ENCODE measurements around the gene PRCC. TPM values are rescaled to one million over a fixed set of nuclear protein-coding genes. Genes with fewer than 3 reads are reported as not detected.
A peak's percentile ranks its signal among the peaks of the same experiment; 100 is the strongest.

The PRCC gene
- total RNA-seq, 1 donor from 2014 or later: 75.5 TPM

DNA sequence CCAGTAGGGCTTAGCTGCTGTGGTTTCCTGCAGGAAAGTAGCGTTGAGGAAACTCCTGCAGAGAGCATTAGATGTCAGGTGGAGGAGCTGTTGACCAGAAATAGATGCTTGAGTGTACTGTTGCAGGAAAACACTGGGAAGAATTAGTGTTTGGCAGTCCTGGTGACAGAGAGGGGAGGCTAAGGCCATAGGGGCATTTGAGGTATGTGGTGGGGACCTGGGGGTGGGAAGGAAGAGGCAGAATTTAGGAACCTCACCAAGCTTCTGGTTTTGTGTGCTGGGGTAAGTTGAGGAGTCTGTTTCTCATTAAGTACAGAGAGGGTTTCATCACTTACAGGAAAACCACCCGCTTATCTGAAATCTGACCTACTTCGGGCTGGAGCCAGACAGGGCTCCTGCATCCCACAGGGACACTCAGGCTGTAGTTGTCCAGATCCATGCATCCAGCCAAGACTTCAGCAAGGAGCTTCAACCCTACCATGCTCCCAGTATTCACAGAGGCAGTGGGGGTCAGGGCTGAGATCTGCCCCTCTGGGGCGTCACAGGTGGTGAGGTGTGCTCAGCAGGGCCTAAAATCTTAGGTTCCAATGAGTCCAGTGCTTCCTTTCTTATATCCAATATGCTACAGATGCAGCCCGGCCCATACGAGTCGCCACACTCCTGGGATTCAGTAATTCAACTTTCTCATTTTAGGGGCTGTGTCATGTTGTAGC, 34.2 kb downstream of the PRCC start:
- no peak overlapping the region for H3K4me3 Mint-ChIP-seq (ENCODE audit: unreplicated experiment)
- TF ChIP-seq, protein P1, sequence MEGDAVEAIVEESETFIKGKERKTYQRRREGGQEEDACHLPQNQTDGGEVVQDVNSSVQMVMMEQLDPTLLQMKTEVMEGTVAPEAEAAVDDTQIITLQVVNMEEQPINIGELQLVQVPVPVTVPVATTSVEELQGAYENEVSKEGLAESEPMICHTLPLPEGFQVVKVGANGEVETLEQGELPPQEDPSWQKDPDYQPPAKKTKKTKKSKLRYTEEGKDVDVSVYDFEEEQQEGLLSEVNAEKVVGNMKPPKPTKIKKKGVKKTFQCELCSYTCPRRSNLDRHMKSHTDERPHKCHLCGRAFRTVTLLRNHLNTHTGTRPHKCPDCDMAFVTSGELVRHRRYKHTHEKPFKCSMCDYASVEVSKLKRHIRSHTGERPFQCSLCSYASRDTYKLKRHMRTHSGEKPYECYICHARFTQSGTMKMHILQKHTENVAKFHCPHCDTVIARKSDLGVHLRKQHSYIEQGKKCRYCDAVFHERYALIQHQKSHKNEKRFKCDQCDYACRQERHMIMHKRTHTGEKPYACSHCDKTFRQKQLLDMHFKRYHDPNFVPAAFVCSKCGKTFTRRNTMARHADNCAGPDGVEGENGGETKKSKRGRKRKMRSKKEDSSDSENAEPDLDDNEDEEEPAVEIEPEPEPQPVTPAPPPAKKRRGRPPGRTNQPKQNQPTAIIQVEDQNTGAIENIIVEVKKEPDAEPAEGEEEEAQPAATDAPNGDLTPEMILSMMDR (IDR thresholded peaks at IDR 0.05; ENCODE audit: insufficient read depth, low read depth, low read length): no peak
- TF ChIP-seq EZH2 (IDR thresholded peaks at IDR 0.05; ENCODE audit: insufficient read depth, low read length): no peak
- no peaks in the 10 kb centered on the region for H3K79me2 ChIP-seq (ENCODE audit: insufficient read depth, low read length)
- peaks cover 28% of the 10 kb centered on the region for H3K4me1 Mint-ChIP-seq (ENCODE audit: low read depth, unreplicated experiment)
- no peak overlapping the region for H3K9ac ChIP-seq (ENCODE audit: low read length)
- DNase-seq (ENCODE audit: low read depth) (peak; percentile 90), FAIRE-seq (no peak)
- no peak overlapping the region for H3K27ac ChIP-seq (ENCODE audit: low read depth, low read length)
- no peak overlapping the region for H3K4me3 ChIP-seq (ENCODE audit: insufficient read depth, low read depth, low read length)
- peaks cover 56% of the 10 kb centered on the region for H4K20me1 ChIP-seq (ENCODE audit: insufficient read depth, low read length)
- peaks cover 29% of the 10 kb centered on the region for H3K36me3 ChIP-seq (ENCODE audit: insufficient read depth, low read length)
- H3K36me3 Mint-ChIP-seq (ENCODE audit: low read depth, unreplicated experiment): peaks cover 9% of the 10 kb centered on the region
- no peaks in the 10 kb centered on the region for H3K27me3 Mint-ChIP-seq (ENCODE audit: low read depth, unreplicated experiment)
- no peak overlapping the region for H2AFZ ChIP-seq (ENCODE audit: low read depth, low read length)
- peaks cover 15% of the 10 kb centered on the region for H3K4me1 ChIP-seq (ENCODE audit: insufficient read depth, low read length)
- no peaks in the 10 kb centered on the region for H3K9me3 Mint-ChIP-seq (ENCODE audit: unreplicated experiment)
- no peaks in the 10 kb centered on the region for H3K27me3 ChIP-seq (ENCODE audit: insufficient read depth, low read length)
- H3K4me2 ChIP-seq (ENCODE audit: low read length): peak overlapping the region; percentile 33
- no peak overlapping the region for H3K27ac Mint-ChIP-seq (ENCODE audit: unreplicated experiment)
- H3K9me3 ChIP-seq (ENCODE audit: insufficient read depth, low read depth, low read length): no peaks in the 10 kb centered on the region

DNA sequence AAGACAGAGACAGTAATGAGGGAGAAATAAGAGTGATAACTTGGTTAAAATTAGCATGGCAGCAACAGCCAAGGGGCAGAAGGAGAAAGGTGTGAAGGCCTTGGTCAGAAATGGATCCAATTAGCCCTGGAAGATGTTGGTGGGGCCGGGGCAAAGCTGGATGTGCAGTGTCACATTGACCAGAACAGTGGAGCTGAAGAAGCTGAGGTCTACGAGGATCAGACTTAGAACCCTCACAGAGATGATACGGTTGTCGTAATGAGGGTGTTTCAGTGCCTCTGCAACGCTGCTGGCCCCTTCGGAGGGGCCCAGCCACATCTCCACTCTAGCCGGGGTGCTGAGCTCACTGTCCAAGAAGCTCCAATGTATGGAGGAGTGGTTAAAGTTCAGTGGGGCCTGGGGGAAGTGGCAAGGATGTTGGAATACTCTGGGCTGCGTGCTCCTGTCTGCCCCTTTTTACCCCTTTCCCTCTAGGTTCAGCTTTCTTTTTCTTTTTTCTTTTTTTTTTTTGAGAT, 35.1 kb downstream of the PRCC start:
- DNase-seq (ENCODE audit: low read depth): no peak
- no peak overlapping the region for H3K27ac Mint-ChIP-seq (ENCODE audit: unreplicated experiment)

More for the DNA sequence above, 35.1 kb downstream of the PRCC start:
- Mint-ChIP-seq H3K4me1 (ENCODE audit: low read depth, unreplicated experiment) (peaks cover 26% of the 10 kb centered on the region), H3K4me3 (ENCODE audit: unreplicated experiment) (no peak overlapping the region), H3K36me3 (ENCODE audit: low read depth, unreplicated experiment) (peaks cover 11% of the 10 kb centered on the region), H3K27me3 (ENCODE audit: low read depth, unreplicated experiment) (peaks cover 2% of the 10 kb centered on the region), H3K9me3 (ENCODE audit: unreplicated experiment) (no peaks in the 10 kb centered on the region)
- no peak overlapping the region for H3K27ac ChIP-seq (ENCODE audit: low read depth, low read length)
- peaks cover 26% of the 10 kb centered on the region for H3K36me3 ChIP-seq (ENCODE audit: insufficient read depth, low read length)
- H3K4me3 ChIP-seq (ENCODE audit: insufficient read depth, low read depth, low read length): no peak overlapping the region
- H3K9ac ChIP-seq (ENCODE audit: low read length): no peak overlapping the region
- no peak overlapping the region for H3K4me2 ChIP-seq (ENCODE audit: low read length)
- H3K27me3 ChIP-seq (ENCODE audit: insufficient read depth, low read length): no peaks in the 10 kb centered on the region
- FAIRE-seq: no peak
- H3K9me3 ChIP-seq (ENCODE audit: insufficient read depth, low read depth, low read length): no peaks in the 10 kb centered on the region
- peaks cover 47% of the 10 kb centered on the region for H4K20me1 ChIP-seq (ENCODE audit: insufficient read depth, low read length)
- peaks cover 15% of the 10 kb centered on the region for H3K4me1 ChIP-seq (ENCODE audit: insufficient read depth, low read length)
- H3K79me2 ChIP-seq (ENCODE audit: insufficient read depth, low read length): no peaks in the 10 kb centered on the region
- TF ChIP-seq, protein P1 (IDR thresholded peaks at IDR 0.05; ENCODE audit: insufficient read depth, low read depth, low read length): no peak
- TF ChIP-seq EZH2 (IDR thresholded peaks at IDR 0.05; ENCODE audit: insufficient read depth, low read length): no peak
- H2AFZ ChIP-seq (ENCODE audit: low read depth, low read length): no peak overlapping the region
